ENCODE data around the gene SLC35E1. TPM values are rescaled to one million over a fixed set of nuclear protein-coding genes. Genes with fewer than 3 reads are reported as not detected.

Gene SLC35E1
- total RNA-seq, 1 experiment from 2014 or later, result 61.0 TPM

GRCh38 chr19:16585094-16585801, 13.0 kb upstream of the SLC35E1 start:
- Histone ChIP-seq H3K4me2 (peak overlapping the region; percentile 55), H3K36me3 (ENCODE audit: low read depth) (no peaks in the 10 kb centered on the region), H4K20me1 (ENCODE audit: insufficient read depth) (peaks cover 91% of the 10 kb centered on the region), H3K9me2 (ENCODE audit: insufficient read depth) (no peaks in the 10 kb centered on the region), H3K4me3 (no peak overlapping the region), H3K4me1 (replicated peaks; ENCODE audit: insufficient read depth) (peaks cover 22% of the 10 kb centered on the region), H3K27ac (peak overlapping the region; percentile 16), H3K79me2 (ENCODE audit: low read depth) (peaks cover 97% of the 10 kb centered on the region), H3K27me3 (ENCODE audit: insufficient read depth, low read depth) (no peaks in the 10 kb centered on the region), H3F3A (ENCODE audit: insufficient read depth, low read depth) (peaks cover 13% of the 10 kb centered on the region; the same call in 1 of the 2 replicates), H2AFZ (no peak overlapping the region), H3K9me3 (ENCODE audit: insufficient read depth, low read depth) (no peaks in the 10 kb centered on the region; the same call in 1 of the 2 replicates)
- no TSS peak for BruUV-seq (replicated peaks)
- ChIA-PET CTCF (no interaction called here), POLR2A (ENCODE audit: unreplicated experiment) (interaction anchor here (0.7 to 0.8 kb wide), 2 partner anchors 16 to 42 kb away, joined by 3 to 4 read pairs; no protein-coding TSS in a partner anchor)
- intact Hi-C loops (cut with micrococcal nuclease; ENCODE audit: unreplicated experiment), result no loop called here
- TF ChIP-seq CTCF (conservative IDR thresholded peaks at IDR 0.05), result no peak
- no peak for TF ChIP-seq EZH2 (IDR thresholded peaks at IDR 0.05; ENCODE audit: low read depth)
- DNase-seq, result no peak

GRCh38 chr19:16584248-16585093, 12.3 kb upstream of the SLC35E1 start:
- TSS peak; percentile 34 for BruUV-seq (replicated peaks)
- CTCF ChIA-PET, result no interaction called here

More at GRCh38 chr19:16584248-16585093, 12.3 kb upstream of the SLC35E1 start:
- Histone ChIP-seq H3K9me3 (ENCODE audit: insufficient read depth, low read depth) (no peaks in the 10 kb centered on the region; the same call in 1 of the 2 replicates), H3K9me2 (ENCODE audit: insufficient read depth) (no peaks in the 10 kb centered on the region), H3F3A (ENCODE audit: insufficient read depth, low read depth) (peaks cover 21% of the 10 kb centered on the region; the same call in 1 of the 2 replicates), H3K36me3 (ENCODE audit: low read depth) (no peaks in the 10 kb centered on the region), H4K20me1 (ENCODE audit: insufficient read depth) (peaks cover 91% of the 10 kb centered on the region), H3K27me3 (ENCODE audit: insufficient read depth, low read depth) (no peaks in the 10 kb centered on the region), H3K27ac (peak overlapping the region; percentile 16), H3K4me1 (replicated peaks; ENCODE audit: insufficient read depth) (peaks cover 22% of the 10 kb centered on the region), H3K79me2 (ENCODE audit: low read depth) (peaks cover 97% of the 10 kb centered on the region), H3K4me3 (no peak overlapping the region), H2AFZ (no peak overlapping the region), H3K4me2 (peak overlapping the region; percentile 55)
- POLR2A ChIA-PET (ENCODE audit: unreplicated experiment), result interaction anchor here (0.6 to 0.8 kb wide), 4 partner anchors 17 to 962 kb away, joined by 3 to 4 read pairs (median 4); no protein-coding TSS in a partner anchor
- intact Hi-C loops (cut with micrococcal nuclease; ENCODE audit: unreplicated experiment), result no loop called here
- DNase-seq, result peak; percentile 72 to 81
- no peak for TF ChIP-seq CTCF (conservative IDR thresholded peaks at IDR 0.05)
- TF ChIP-seq EZH2 (IDR thresholded peaks at IDR 0.05; ENCODE audit: low read depth), result no peak
